Prostate gland (tissue), 2 donors: ENCODE measurements around the gene TBL2.

Experiments used
- CTCF ChIP-seq, 4 experiments: fragments of 200-600 bp in 2 of 4; fragments of 450-650 bp in 2 of 4; sonication (generic) in 2 of 4; IDR thresholded peaks; 1 replicate in 3 of 4; 2 replicates in 1 of 4; pipeline ENCODE4 v1.5.1; 2016 to 2019; ENCODE audit warnings: antibody characterized with exemption in 4 of 4, mild to moderate bottlenecking in 2 of 4, moderate library complexity in 2 of 4
- POLR2A ChIP-seq: fragments of 450-650 bp; IDR thresholded peaks from one replicate; pipeline ENCODE4 v1.6.1; 2016; ENCODE audit warnings: antibody characterized with exemption, mild to moderate bottlenecking

- TF ChIP-seq CTCF (IDR thresholded peaks at IDR 0.05) (no peak), POLR2A (no peak)
These were observed 4.6 kb downstream of the TBL2 start for GRCh38 chr7:73573791-73574190.
